ENCODE measurements around the gene SARM1.
A peak's percentile ranks its signal among the peaks of the same experiment; 100 is the strongest.

SARM1 gene

GRCh38 chr17:28395968-28396367 lies 24.5 kb downstream of the SARM1 start:
- DNase-seq (ENCODE audit: low spot score), result no peak

- no peak for DNase-seq (ENCODE audit: low spot score)
Observed at GRCh38 chr17:28396635-28397239, 25.2 kb downstream of the SARM1 start.

DNA sequence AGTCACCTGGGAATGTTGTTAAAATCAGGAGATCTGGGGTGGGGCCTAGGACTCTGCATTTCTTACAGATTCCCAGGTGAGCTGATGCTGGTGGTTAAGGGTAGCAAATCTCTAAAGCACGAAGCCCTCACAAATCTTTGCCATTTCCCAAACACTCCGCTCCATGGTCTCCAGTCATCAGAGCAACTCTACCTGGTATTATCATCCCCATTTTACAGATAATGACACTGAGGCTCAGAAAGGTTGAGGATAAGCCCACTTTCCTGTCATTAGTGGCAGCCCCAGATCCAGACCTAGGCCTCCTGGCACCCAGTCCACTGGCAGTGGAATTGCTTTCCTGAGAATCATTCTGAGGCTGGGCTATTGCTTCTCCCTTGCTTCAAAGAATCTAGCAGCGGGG lies 25.8 kb downstream of the SARM1 start:
- no peak for DNase-seq (ENCODE audit: low spot score)

GRCh38 chr17:28397687-28398279 lies 26.3 kb downstream of the SARM1 start:
- DNase-seq (ENCODE audit: low spot score), result no peak

DNA sequence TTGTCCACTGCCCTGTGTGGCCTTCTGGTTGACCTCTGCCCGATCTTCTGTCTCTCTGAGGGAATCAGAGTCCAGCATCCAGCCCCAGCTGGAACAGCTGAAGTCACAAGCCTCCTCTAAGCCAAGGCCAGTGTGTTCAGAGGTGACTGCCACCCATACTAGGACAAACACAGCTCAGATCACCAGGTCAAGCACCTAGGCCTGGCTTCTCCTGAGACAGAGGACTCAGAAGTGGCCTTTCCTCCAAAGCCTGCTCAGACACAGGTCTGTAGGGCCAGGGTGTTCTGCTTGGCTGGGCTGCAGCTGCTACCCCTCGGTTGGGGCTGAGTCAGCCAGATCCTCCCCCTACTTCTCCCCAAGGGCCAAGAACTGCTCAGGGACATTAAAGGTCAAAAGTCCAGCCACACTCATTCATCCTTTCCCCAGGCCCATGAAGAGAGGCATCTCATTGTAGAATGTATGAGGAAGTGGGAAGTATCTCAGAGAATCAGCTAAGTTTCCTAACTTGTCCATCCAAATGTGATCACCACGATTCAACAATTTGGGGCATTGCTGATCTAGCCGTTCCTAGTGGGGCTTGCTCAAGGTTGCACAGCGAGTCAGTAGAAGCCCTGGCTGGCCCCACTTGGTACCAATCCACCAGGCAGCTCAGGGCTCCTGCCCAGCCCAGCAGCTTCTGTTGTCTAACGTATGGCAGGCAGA lies 26.9 kb downstream of the SARM1 start:
- no peak for DNase-seq (ENCODE audit: low spot score)

GRCh38 chr17:28399808-28400207 lies 28.3 kb downstream of the SARM1 start:
- no peak for DNase-seq (ENCODE audit: low spot score)

DNA sequence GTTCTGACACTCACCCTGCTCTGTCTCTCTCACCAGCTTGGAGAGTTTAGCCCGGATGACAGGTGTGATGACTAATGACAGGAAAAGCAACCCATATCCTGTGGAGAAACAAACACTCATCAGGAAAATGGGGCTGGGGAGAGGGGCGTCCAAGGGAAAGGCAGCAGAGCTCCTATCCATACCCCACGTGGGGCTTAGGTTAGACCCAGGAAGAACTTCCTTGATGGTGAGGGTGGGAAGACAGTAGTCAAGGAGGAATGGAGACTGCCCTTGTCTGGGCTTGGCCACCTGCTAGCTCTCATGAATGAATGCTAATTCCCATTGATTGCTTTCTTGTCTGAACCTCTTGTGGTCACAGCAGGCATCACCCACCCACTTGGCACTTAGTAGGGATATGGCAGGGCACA lies 30.7 kb downstream of the SARM1 start:
- DNase-seq (ENCODE audit: low spot score), result no peak

DNA sequence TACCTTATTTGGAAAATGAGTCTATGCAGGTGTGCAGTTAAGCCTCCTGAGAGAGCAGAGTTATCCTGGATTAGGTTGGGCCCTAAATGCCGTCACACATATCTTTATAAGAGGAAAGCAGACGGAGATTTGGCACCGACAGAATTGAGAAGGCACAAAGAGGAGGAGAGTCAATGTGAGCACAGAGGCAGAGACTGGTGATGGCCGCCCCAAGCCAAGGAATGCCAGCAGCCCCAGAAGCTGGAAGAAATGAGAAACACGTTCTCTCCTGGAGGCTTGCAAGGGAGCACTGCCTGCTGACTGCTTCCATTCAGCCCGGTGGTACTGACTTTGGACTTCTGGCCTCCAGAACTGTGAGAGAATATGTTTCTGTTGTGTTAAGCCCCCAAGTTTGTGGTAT lies 31.4 kb downstream of the SARM1 start:
- DNase-seq (ENCODE audit: low spot score), result no peak

DNA sequence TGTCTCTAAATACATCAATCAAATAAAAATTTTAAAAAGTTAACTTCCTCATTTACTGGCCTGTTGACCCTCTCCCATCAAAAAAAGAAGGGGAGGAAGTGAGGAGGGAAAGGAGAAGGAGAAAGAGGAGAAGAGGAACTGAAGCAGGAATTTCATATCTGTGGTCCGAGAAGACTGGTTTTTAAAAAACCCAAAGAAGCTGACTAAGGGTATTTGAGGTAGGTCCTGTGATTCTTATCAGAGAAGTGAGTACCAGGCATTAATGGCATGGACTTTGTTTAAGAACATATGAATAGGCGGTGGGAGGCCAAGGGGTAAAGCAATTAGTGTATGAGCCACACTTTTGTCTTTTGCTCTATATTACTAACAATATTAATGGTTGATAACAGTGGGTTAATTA lies 32.5 kb downstream of the SARM1 start:
- DNase-seq (ENCODE audit: low spot score), result no peak

DNA sequence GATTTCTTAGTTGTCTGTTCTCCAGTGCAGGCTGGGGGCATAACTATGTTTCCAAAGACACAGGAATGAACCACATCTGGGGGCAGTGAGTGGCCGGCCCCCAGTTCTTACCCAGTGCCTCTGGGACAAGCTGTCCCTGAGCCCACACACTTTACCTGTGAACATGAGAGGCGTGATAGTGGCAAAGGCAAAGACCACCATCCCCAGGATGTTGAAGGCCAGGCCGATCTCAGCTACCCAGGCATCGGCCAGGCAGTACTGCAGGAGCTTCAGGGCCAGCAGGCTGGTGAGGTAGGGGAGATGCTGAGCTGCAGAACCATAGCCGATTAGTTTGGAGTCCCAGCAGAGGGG lies 32.9 kb downstream of the SARM1 start:
- no peak for DNase-seq (ENCODE audit: low spot score)

GRCh38 chr17:28404812-28405570 lies 33.5 kb downstream of the SARM1 start:
- no peak for DNase-seq (ENCODE audit: low spot score)

GRCh38 chr17:28405632-28406472 lies 34.4 kb downstream of the SARM1 start, which contains the start of gene SLC46A1:
Gene SLC46A1 (minus strand): TSS chr17:28406212. CDS start chr17:28406114, 98 bp downstream.
- DNase-seq (ENCODE audit: low spot score), result peak; percentile 46

GRCh38 chr17:28406473-28406814 lies 35.0 kb downstream of the SARM1 start:
- no peak for DNase-seq (ENCODE audit: low spot score)

DNA sequence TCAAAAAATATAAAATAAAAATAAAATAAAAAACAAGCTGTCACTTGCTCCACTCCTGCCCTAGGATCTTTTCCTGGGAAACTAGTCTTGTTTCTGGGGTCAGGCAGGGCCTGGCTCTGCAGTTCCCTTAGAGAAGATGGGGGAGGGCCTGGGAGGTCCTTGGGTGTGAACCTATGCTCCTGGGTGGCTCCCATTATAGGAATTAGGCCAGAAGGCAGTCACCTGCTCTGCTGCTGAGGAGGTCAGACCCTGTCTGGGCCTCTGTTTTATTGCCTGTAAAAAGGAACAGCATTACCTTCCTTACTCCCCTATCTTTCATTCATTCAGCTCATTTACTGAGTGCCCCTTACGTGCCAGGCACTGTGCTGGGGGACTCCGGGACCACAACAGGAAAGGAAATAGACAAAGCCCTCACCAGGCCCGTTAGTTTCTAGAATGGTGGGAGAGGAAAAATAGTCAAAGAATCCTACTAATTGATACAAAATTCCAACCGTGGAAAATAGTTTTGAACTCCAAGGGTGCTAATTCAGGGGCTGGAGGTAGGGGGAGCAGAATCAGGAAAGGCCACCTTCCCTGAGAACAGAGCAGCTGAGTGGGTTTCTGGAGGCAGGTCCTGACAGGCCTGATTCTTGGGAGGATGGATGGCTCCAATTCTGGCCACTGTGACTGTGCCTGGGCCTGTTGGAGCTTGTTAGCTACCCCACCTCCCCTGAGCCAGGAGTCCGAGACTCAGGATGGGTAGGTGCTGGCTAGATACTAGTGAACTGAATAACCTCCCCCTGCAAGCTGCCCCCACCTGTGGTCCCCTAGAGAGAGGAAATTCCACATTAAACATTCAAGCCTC lies 35.9 kb downstream of the SARM1 start:
- no peak for DNase-seq (ENCODE audit: low spot score)

DNA sequence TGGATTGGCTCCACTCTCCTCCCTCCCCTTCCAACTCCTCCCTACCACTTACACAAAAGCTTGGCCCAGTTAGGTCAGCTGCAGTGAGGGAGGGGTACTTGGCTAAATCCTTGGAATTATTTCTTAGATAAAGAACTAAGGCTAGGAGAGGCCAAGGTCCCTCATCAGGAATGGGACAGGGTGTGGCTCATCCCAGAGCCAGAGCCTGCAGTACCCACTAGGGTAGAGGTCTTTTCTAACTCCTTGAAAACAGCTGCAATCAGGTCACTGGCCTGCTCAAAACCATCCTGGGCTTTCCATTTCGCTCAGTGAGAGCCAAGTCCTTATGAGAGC lies 36.4 kb downstream of the SARM1 start:
- DNase-seq (ENCODE audit: low spot score), result no peak

DNA sequence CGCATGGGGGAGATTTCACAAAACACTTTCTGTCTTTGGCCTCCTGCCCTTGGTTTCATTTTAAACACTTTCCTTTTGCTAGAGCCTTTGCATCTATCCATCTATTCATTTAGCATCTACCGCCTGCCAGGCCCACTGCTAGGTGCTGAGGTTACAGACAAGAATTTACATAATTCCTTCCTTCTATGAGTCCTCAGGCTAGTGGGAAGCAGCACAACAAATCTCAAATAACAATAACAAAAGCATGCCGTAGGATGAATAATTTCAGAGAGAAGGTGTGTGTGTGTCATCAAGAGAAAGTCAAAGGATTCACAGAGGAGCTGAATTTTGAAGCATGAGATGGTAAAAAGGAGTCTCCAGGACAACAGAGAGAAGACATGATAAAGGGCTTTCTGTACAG lies 40.6 kb downstream of the SARM1 start:
- no peak for DNase-seq (ENCODE audit: low spot score)

GRCh38 chr17:28413804-28414203 lies 42.3 kb downstream of the SARM1 start:
- no peak for DNase-seq (ENCODE audit: low spot score)

- no peak for DNase-seq (ENCODE audit: low spot score)
Observed at GRCh38 chr17:28415886-28416285, 44.4 kb downstream of the SARM1 start.

- DNase-seq (ENCODE audit: low spot score), result peak; percentile 72
Observed at GRCh38 chr17:28416703-28417311, 45.3 kb downstream of the SARM1 start.

- no peak for DNase-seq (ENCODE audit: low spot score)
Observed at GRCh38 chr17:28421787-28422305, 50.4 kb downstream of the SARM1 start.

GRCh38 chr17:28425206-28425605 lies 53.7 kb downstream of the SARM1 start:
- no peak for DNase-seq (ENCODE audit: low spot score)
